ENCODE data around the gene USP53.

GRCh38 chr4:119299741-119300100 lies 87.2 kb downstream of the USP53 start:
- TF ChIP-seq JUND (IDR thresholded peaks at IDR 0.05; ENCODE audit: low read depth, low read length) (no peak), GABPA (IDR thresholded peaks at IDR 0.05; ENCODE audit: low read depth) (no peak), POLR2A (IDR thresholded peaks at IDR 0.05; ENCODE audit: low read depth, low read length) (no peak), FOXK2 (IDR thresholded peaks at IDR 0.05) (no peak)
- TF ChIP-seq, protein P1, sequence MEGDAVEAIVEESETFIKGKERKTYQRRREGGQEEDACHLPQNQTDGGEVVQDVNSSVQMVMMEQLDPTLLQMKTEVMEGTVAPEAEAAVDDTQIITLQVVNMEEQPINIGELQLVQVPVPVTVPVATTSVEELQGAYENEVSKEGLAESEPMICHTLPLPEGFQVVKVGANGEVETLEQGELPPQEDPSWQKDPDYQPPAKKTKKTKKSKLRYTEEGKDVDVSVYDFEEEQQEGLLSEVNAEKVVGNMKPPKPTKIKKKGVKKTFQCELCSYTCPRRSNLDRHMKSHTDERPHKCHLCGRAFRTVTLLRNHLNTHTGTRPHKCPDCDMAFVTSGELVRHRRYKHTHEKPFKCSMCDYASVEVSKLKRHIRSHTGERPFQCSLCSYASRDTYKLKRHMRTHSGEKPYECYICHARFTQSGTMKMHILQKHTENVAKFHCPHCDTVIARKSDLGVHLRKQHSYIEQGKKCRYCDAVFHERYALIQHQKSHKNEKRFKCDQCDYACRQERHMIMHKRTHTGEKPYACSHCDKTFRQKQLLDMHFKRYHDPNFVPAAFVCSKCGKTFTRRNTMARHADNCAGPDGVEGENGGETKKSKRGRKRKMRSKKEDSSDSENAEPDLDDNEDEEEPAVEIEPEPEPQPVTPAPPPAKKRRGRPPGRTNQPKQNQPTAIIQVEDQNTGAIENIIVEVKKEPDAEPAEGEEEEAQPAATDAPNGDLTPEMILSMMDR (IDR thresholded peaks at IDR 0.05 in 2 of 3, conservative IDR thresholded peaks at IDR 0.05 in 1 of 3; ENCODE audit: control insufficient read depth in 2 of 3, extremely low read depth in 1 of 3, insufficient read depth in 1 of 3, low read depth in 3 of 3, low read length in 3 of 3) = no peak

Data from GM12878 (cell line).